HepG2 (cell line): ENCODE measurements around the gene SPDYE2B. TPM values are rescaled to one million over a fixed set of nuclear protein-coding genes. Genes with fewer than 3 reads are reported as not detected.
"Not testable (repeated sequence)": the region's sequence is repeated elsewhere in the genome, so short reads cannot be mapped to it uniquely, and the experiment has no call there.

Experiments used
- ATAC-seq: fragments of 200-7000 bp; cut with Tn5 transposase; 3 replicates; pipeline ENCODE4 v1.9.1; 2020; ENCODE audit warnings: mild to moderate bottlenecking, moderate library complexity
- BruUV-seq: library from RNA; stranded (reverse); fragments of 400-500 nt; replicated peaks from 2 replicates; lab custom pipeline; 2021; lab: Mats Ljungman, UMichigan
- CTCF ChIA-PET: fragments of 300-600 bp; formaldehyde crosslinking; extraction: SDS; loops from one replicate; lab custom pipeline; 2021; ENCODE audit warnings: low total read pairs, inconsistent platforms, low intra/inter-chr PET ratio; lab: Yijun Ruan, JAX
- POLR2A ChIA-PET: fragments of 350-600 bp; sonication (Branson Sonifier 250); formaldehyde crosslinking; loops from one replicate; lab custom pipeline; 2020; ENCODE audit warnings: antibody characterized with exemption, inconsistent platforms; lab: Yijun Ruan, JAX
- DNase-seq: peaks from one replicate; pipeline ENCODE4 v3.0.0-alpha.2; 2015; ENCODE audit warnings: low spot score
- FAIRE-seq: peaks from 3 replicates; lab custom pipeline; 2011; peaks lifted over from hg19 to GRCh38; lab: Jason Lieb, UNC
- H2AFZ ChIP-seq: one replicate; pipeline ENCODE4 v1.6.1; 2011; ENCODE audit warnings: low read length, inconsistent platforms
- H3K27ac ChIP-seq: fragments of 300-600 bp; 3 replicates; pipeline ENCODE4 v1.8.0; 2011; ENCODE audit warnings: mixed run types, mild to moderate bottlenecking, mixed read lengths, low read length, inconsistent platforms; ENCODE audit not compliant: insufficient read depth; ENCODE audit errors: extremely low read length
- H3K27me3 ChIP-seq, 2 experiments: fragments of 200-600 bp in 1 of 2; 2 replicates in 1 of 2; 3 replicates in 1 of 2; pipeline versions ENCODE4 v1.6.0 to v1.8.0; 2011; ENCODE audit warnings: low read length in 2 of 2, mild to moderate bottlenecking in 2 of 2, moderate library complexity in 2 of 2, inconsistent platforms in 1 of 2; ENCODE audit not compliant: insufficient read depth in 2 of 2, control insufficient read depth in 1 of 2
- H3K36me3 ChIP-seq, 2 experiments: fragments of 200-600 bp in 1 of 2; replicated peaks in 1 of 2; 2 replicates in 1 of 2; 3 replicates in 1 of 2; pipeline versions ENCODE4 v1.5.1 to v1.8.0; 2011; ENCODE audit warnings: low read length in 2 of 2, inconsistent platforms in 1 of 2; ENCODE audit not compliant: insufficient read depth in 2 of 2, control insufficient read depth in 1 of 2
- H3K4me1 ChIP-seq: 2 replicates; pipeline ENCODE4 v1.5.1; 2012; ENCODE audit warnings: low read length, inconsistent platforms; ENCODE audit not compliant: insufficient read depth
- H3K4me2 ChIP-seq: 2 replicates; pipeline ENCODE4 v1.6.0; 2011; ENCODE audit warnings: low read depth, low read length, inconsistent platforms
- H3K4me3 ChIP-seq, 3 experiments: fragments of 200-600 bp in 1 of 3; sonication (generic), shearing (Covaris generic) in 1 of 3; replicated peaks in 1 of 3; 2 replicates each; pipeline ENCODE4 v1.5.1; 2011 to 2016; ENCODE audit warnings: low read length in 3 of 3, inconsistent platforms in 2 of 3, low read depth in 2 of 3, mild to moderate bottlenecking in 2 of 3, control low read depth in 1 of 3, mixed read lengths in 1 of 3; ENCODE audit not compliant: insufficient read depth in 1 of 3
- H3K79me2 ChIP-seq: one replicate; pipeline ENCODE4 v1.6.1; 2011; ENCODE audit warnings: low read length, inconsistent platforms; ENCODE audit not compliant: insufficient read depth
- H3K9ac ChIP-seq: 2 replicates; pipeline ENCODE4 v1.6.0; 2011; ENCODE audit warnings: mild to moderate bottlenecking, low read depth, low read length, inconsistent platforms; ENCODE audit not compliant: insufficient read depth
- H3K9me3 ChIP-seq: 2 replicates; pipeline ENCODE4 v1.5.1; 2012; ENCODE audit warnings: mild to moderate bottlenecking, low read length
- H4K20me1 ChIP-seq: 2 replicates; pipeline ENCODE4 v1.6.0; 2011; ENCODE audit warnings: inconsistent platforms, mild to moderate bottlenecking, low read length, moderate library complexity; ENCODE audit not compliant: insufficient read depth
- ZNF629 ChIP-seq: sonication (generic); formaldehyde crosslinking; conservative IDR thresholded peaks from 2 replicates; pipeline ENCODE4 v1.5.0; 2020; ENCODE audit warnings: missing genetic modification reagents
- WGBS: methylation state at CpG from one replicate; pipeline ENCODE4 v1.1.6; 2017; ENCODE audit warnings: low lambda C conversion rate; 5-methylcytosine and 5-hydroxymethylcytosine counted together
- in situ Hi-C: cut with HindIII; loops from 2 replicates; pipeline ENCODE4 v1.10.0; 2017; ENCODE audit warnings: low pct_unique_long_range_greater_than_20kb; ENCODE audit not compliant: extremely low pct_ligation_motif_present
- intact Hi-C: fragments of 100-400 bp; cut with micrococcal nuclease; formaldehyde crosslinking; loops from one replicate; pipeline ENCODE4 v1.10.0; 2022; ENCODE audit not compliant: unreplicated experiment
- polyA plus RNA-seq, 8 experiments: library from polyadenylated mRNA; depleted of rRNA in 3 of 8; stranded (reverse) in 7 of 8; unstranded in 1 of 8; fragments of >200 nt; fragmentation: Illumina TruSeq in 4 of 8; extraction: Trizol in 4 of 8; gene quantifications; 2 replicates each; pipeline versions ENCODE4 v1.2.1 to v1.2.3, GENCODE V29; 2011 to 2016; ENCODE audit warnings: low read depth in 4 of 8, missing spikeins in 1 of 8, mixed read lengths in 1 of 8; ENCODE audit not compliant: insufficient read depth in 1 of 8
- total RNA-seq, 5 experiments: library from RNA; depleted of rRNA; stranded (reverse); fragments of >200 nt; fragmentation: Illumina TruSeq; extraction: Trizol; gene quantifications; 2 replicates each; pipeline ENCODE4 v1.2.3, GENCODE V29; 2016; ENCODE audit warnings: low read depth in 1 of 5

The SPDYE2B gene
- total and polyA plus RNA-seq, 2 of the 13 experiments (the other 11 are each of a cell fraction or from before 2014, with no cell fraction given) = not detected

GRCh38 chr7:102610441-102610840 is 39.7 kb upstream of the SPDYE2B start:
- CTCF ChIA-PET, H3K9ac ChIP-seq, H3K79me2 ChIP-seq, H3K27ac ChIP-seq, H3K36me3 ChIP-seq, H2AFZ ChIP-seq, H3K27me3 ChIP-seq, H3K9me3 ChIP-seq, intact Hi-C loops, H4K20me1 ChIP-seq, DNase-seq, BruUV-seq, H3K4me2 ChIP-seq, POLR2A ChIA-PET, in situ Hi-C loops, FAIRE-seq, H3K4me3 ChIP-seq, H3K4me1 ChIP-seq: not testable (repeated sequence)
- peak; percentile 31; the same call in 1 of the 2 replicates for TF ChIP-seq ZNF629 (CRISPR knock-in tag)
- 0 out of 3 replicates have a peak, but pooled peaks have one; percentile 2 for ATAC-seq
- WGBS = 100% methylated on average over 2 of the region's 7 CpGs

- H3K27me3 ChIP-seq, DNase-seq, POLR2A ChIA-PET, H3K4me2 ChIP-seq, H3K4me1 ChIP-seq, H3K36me3 ChIP-seq, H3K9me3 ChIP-seq, intact Hi-C loops, H3K27ac ChIP-seq, in situ Hi-C loops, H3K9ac ChIP-seq, H3K79me2 ChIP-seq, CTCF ChIA-PET, BruUV-seq, H4K20me1 ChIP-seq, H2AFZ ChIP-seq, H3K4me3 ChIP-seq: not testable (repeated sequence)
- no CpG with 5 or more reads among the region's 30 CpGs for WGBS
- FAIRE-seq (peak; percentile 37), ATAC-seq (peak; percentile 63)
Measured at GRCh38 chr7:102611013-102611674, 39.0 kb upstream of the SPDYE2B start.

- H4K20me1 ChIP-seq, H3K27ac ChIP-seq, H3K9me3 ChIP-seq, CTCF ChIA-PET, H3K9ac ChIP-seq, H3K4me3 ChIP-seq, POLR2A ChIA-PET, intact Hi-C loops, ATAC-seq, H3K27me3 ChIP-seq, H3K36me3 ChIP-seq, H3K4me2 ChIP-seq, H2AFZ ChIP-seq, H3K4me1 ChIP-seq, in situ Hi-C loops, H3K79me2 ChIP-seq, BruUV-seq, FAIRE-seq: not testable (repeated sequence)
- WGBS = 16% methylated on average over 8 of the region's 10 CpGs
- peak; percentile 0 for DNase-seq
Measured at GRCh38 chr7:102611675-102612325, 38.3 kb upstream of the SPDYE2B start.

- H3K4me3 ChIP-seq, H2AFZ ChIP-seq, H3K9me3 ChIP-seq, in situ Hi-C loops, FAIRE-seq, intact Hi-C loops, DNase-seq, CTCF ChIA-PET, H3K27ac ChIP-seq, H3K4me2 ChIP-seq, H3K4me1 ChIP-seq, POLR2A ChIA-PET, BruUV-seq, H3K27me3 ChIP-seq, H3K9ac ChIP-seq, H3K79me2 ChIP-seq, ATAC-seq, H3K36me3 ChIP-seq, H4K20me1 ChIP-seq: not testable (repeated sequence)
- 100% methylated on average over 1 of the region's 15 CpGs for WGBS
Measured at GRCh38 chr7:102613575-102614345, 36.4 kb upstream of the SPDYE2B start.
